Dedifferentiated amniotic fluid mesenchymal stem cell (primary cell): ENCODE measurements around the gene SORCS1.

Experiments
- DNase-seq: peaks from one replicate; pipeline ENCODE4 v3.0.0-alpha.2; 2016; ENCODE audit errors: extremely low spot score

The SORCS1 gene

GRCh38 chr10:107163881-107164861 is at the start of gene SORCS1:
SORCS1 (minus strand) TSS chr10:107164706.
- DNase-seq = no peak

GRCh38 chr10:107214261-107214660 is 49.8 kb upstream of the SORCS1 start:
- no peak for DNase-seq

- no peak for DNase-seq
Observed at GRCh38 chr10:107213861-107214260, 49.4 kb upstream of the SORCS1 start.

GRCh38 chr10:107206833-107207232 is 42.3 kb upstream of the SORCS1 start:
- DNase-seq = no peak

- no peak for DNase-seq
Observed at GRCh38 chr10:107169516-107169915, 5.0 kb upstream of the SORCS1 start.

GRCh38 chr10:107168738-107169137 is 4.2 kb upstream of the SORCS1 start:
- DNase-seq = no peak

GRCh38 chr10:107166403-107166802 is 1.9 kb upstream of the SORCS1 start:
- DNase-seq = no peak

- no peak for DNase-seq
Observed at GRCh38 chr10:107164992-107165391, 486 bp upstream of the SORCS1 start.

- DNase-seq = no peak
Observed at GRCh38 chr10:107163076-107163855, 1.2 kb downstream of the SORCS1 start.

- no peak for DNase-seq
Observed at GRCh38 chr10:107160866-107161265, 3.6 kb downstream of the SORCS1 start.

GRCh38 chr10:107159871-107160270 is 4.6 kb downstream of the SORCS1 start:
- DNase-seq = no peak

- no peak for DNase-seq
Observed at GRCh38 chr10:107157071-107157470, 7.4 kb downstream of the SORCS1 start.

GRCh38 chr10:107152087-107152486 is 12.4 kb downstream of the SORCS1 start:
- no peak for DNase-seq

- DNase-seq = no peak
Observed at GRCh38 chr10:107148906-107149305, 15.6 kb downstream of the SORCS1 start.

- DNase-seq = no peak
Observed at GRCh38 chr10:107144490-107144889, 20.0 kb downstream of the SORCS1 start.

GRCh38 chr10:107141524-107142061 is 22.9 kb downstream of the SORCS1 start:
- no peak for DNase-seq

GRCh38 chr10:107139237-107139636 is 25.3 kb downstream of the SORCS1 start:
- no peak for DNase-seq

- DNase-seq = no peak
Observed at GRCh38 chr10:107133656-107134055, 30.9 kb downstream of the SORCS1 start.

GRCh38 chr10:107129000-107129399 is 35.5 kb downstream of the SORCS1 start:
- DNase-seq = no peak

GRCh38 chr10:107126512-107127065 is 37.9 kb downstream of the SORCS1 start:
- DNase-seq = no peak

- no peak for DNase-seq
Observed at GRCh38 chr10:107122703-107123102, 41.8 kb downstream of the SORCS1 start.

- DNase-seq = no peak
Observed at GRCh38 chr10:107118866-107119265, 45.6 kb downstream of the SORCS1 start.
